Fibroblast of the aortic adventitia (primary cell): ENCODE measurements around the gene DNAJB2. TPM values are rescaled to one million over a fixed set of nuclear protein-coding genes. Genes with fewer than 3 reads are reported as not detected.

ENCODE experiments used
- DNase-seq: peaks from one replicate; pipeline ENCODE4 v3.0.0-alpha.2; 2010; ENCODE audit warnings: low read depth
- H3K4me3 ChIP-seq: 2 replicates; pipeline ENCODE4 v1.5.1; 2011; ENCODE audit warnings: low read depth, mild to moderate bottlenecking, control low read depth, low read length, moderate library complexity
- total RNA-seq: library from RNA; depleted of rRNA; stranded (reverse); fragments of >200 nt; gene quantifications from 2 replicates; pipeline ENCODE4 v1.2.3, GENCODE V29; 2012; ENCODE audit warnings: low replicate concordance
- TF ChIP-seq, protein P1 (sequence below): IDR thresholded peaks from 2 replicates; pipeline ENCODE4 v1.5.1; 2011; ENCODE audit warnings: mild to moderate bottlenecking, low read length, control low read depth, inconsistent platforms; ENCODE audit not compliant: insufficient read depth

Gene DNAJB2
- total RNA-seq, 1 donor, result 28.0 TPM

DNA sequence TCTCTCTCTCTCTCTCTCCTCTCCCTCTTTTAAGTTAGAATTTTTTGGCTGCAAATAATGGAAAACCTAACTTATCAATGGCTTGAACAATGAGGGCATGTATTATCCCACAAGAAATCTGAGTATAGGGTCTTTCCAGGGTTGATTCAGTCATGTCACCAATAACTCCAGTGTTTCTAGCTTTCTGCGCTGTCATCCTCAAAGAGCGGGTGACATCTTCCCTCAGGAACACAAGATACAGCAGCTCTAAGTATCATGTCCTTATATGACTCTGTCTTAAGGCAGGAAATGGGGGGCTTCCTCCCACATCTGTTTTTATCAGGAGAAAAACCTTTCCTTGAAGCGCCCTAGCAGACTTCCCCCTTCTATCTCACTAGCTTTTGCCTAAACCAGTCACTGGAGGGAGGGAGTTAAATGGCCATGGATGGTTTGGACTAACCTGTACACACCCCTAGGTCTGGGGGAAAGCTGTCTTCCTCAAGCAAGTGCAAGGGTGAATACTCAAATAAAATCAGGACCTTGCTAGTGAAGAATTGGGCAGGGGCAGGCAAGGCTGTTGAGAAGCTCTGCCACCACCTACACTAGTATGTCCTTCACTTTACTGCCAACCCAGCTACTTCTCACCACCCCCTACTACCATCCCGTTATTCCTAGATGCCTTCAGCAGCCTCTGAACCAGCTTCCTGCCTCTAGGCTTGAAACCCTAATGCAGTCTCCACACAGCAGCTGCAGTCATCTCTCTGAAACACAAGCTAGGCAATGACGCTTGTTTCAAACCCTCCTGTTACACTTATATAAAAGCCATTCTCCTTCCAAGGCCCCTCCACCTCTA is 17.9 kb upstream of the DNAJB2 start:
- DNase-seq, result no peak
- TF ChIP-seq, protein P1, sequence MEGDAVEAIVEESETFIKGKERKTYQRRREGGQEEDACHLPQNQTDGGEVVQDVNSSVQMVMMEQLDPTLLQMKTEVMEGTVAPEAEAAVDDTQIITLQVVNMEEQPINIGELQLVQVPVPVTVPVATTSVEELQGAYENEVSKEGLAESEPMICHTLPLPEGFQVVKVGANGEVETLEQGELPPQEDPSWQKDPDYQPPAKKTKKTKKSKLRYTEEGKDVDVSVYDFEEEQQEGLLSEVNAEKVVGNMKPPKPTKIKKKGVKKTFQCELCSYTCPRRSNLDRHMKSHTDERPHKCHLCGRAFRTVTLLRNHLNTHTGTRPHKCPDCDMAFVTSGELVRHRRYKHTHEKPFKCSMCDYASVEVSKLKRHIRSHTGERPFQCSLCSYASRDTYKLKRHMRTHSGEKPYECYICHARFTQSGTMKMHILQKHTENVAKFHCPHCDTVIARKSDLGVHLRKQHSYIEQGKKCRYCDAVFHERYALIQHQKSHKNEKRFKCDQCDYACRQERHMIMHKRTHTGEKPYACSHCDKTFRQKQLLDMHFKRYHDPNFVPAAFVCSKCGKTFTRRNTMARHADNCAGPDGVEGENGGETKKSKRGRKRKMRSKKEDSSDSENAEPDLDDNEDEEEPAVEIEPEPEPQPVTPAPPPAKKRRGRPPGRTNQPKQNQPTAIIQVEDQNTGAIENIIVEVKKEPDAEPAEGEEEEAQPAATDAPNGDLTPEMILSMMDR, result no peak
- H3K4me3 ChIP-seq, result no peak overlapping the region

DNA sequence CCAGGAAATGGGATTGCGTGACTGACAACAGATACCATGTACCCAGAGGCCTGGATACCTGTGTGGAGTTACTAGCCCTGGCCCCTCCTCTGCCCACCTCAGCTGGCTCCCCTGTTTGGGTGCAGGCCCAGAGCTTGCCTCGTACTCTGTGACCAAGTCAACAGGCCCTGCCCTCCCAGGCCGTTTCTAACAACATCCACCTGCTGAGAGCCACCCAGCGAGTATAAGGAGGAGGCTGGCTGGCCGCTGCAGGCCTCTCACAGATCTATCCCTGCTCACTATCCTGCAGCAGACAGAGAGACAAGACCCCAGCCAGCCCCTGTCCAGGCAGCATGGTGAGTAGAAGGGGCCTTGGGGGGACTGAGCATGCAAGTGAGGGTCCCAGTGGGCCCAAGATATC is 12.9 kb upstream of the DNAJB2 start:
- TF ChIP-seq, protein P1, result no peak
- no peak overlapping the region for H3K4me3 ChIP-seq
- no peak for DNase-seq

DNA sequence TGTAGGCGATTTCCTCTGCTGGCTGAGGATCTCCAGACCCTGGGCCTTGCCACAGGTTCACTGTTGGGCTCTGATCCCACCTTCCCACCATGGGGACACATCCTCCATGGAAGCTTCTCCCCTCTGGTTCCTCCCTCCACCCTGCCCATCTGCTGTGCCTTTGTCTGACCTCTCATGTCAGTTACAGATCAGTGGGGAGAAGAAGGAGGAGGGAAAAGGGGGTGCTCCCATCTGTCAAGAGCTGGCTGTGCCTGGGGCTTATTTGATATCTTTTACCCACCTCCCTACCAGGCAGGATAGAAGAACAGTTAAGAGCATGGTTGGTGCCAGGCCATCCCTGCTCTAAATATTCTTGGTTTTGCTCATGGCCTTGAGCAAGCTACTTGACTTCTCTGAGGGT is 12.3 kb upstream of the DNAJB2 start:
- H3K4me3 ChIP-seq, result no peak overlapping the region
- DNase-seq, result no peak
- TF ChIP-seq, protein P1, result no peak

DNA sequence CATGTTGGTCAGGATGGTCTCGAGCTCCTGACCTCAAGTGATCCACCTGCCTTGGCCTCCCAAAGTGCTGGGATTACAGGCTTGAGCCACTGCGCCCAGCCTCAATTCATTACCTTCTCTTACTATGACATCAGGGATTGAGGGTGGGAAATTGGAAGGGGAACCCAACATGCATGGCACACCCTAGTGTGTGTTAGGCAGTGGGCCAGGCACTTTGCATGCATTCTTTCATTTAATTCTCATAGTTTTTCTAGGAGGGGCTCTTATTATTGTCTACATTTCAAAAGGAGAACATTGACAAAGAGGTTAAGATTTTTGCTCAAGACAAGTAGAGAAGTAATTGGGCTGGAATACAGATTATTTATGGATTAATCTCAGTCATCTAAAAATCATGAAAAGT is 10.9 kb upstream of the DNAJB2 start:
- H3K4me3 ChIP-seq, result no peak overlapping the region
- no peak for DNase-seq
- TF ChIP-seq, protein P1, result no peak

DNA sequence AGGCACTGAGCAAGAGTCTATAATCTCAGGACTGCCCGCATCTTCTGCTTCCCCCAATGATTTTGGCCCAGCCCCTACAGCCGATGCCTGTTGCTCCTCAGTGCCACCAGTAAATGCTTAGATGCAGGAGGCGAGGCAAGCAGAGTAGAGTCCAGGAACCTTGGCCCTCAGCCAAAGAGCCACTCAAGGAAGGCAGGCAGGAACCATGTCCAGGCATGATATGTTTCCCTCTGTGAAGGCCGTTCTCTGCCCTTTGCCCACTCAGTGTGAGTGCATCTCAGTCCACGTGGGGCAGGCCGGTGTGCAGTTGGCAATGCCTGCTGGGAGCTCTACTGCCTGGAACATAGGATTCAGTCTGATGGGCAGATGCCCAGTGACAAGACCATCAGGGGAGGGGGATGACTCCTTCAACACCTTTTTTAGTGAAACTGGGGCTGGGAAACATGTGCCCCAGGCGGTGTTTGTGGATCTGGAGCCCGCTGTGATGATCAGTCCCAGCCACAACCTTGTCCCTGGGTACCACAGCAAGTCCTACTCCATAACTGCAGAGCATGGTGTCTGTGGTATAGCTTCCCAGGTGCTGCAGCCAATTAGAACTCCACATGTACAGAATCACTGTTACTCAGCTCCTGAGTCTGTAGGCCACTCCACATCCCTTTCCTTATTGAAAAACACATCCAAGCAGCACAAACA is 9.7 kb upstream of the DNAJB2 start:
- no peak for DNase-seq
- no peak overlapping the region for H3K4me3 ChIP-seq
- TF ChIP-seq, protein P1, result no peak

DNA sequence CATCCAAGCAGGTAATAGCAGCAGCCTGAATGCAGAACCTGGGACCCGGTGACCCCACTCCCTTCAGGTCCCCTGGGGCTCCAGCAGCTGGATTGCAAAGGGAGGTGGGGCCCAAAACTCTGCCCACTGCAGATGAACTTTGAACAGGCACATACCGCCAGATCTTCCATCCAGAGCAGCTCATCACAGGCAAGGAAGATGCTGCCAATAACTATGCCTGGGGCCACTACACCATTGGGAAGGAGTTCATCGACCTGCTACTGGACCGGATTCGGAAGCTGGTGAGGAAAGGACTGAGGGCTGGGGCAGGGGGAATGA is 9.2 kb upstream of the DNAJB2 start:
- DNase-seq, result no peak
- TF ChIP-seq, protein P1, result no peak
- no peak overlapping the region for H3K4me3 ChIP-seq

DNA sequence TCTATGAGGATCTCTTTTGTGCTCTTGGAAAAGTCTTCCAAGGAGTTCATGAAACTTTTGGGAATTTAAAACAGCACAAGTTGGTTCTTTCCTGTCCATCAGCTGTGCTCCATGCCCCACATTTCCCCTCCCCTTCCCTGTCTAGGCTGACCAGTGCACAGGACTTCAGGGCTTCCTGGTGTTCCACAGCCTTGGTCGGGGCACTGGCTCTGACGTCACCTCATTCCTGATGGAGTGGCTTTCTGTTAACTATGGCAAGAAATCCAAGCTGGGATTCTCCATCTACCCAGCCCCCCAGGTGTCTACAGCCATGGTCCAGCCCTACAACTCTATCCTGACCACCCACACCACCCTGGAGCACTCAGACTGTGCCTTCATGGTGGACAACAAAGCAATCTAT is 8.1 kb upstream of the DNAJB2 start:
- no peak for DNase-seq
- TF ChIP-seq, protein P1, result no peak
- H3K4me3 ChIP-seq, result no peak overlapping the region
